Measurements from ENCODE around the gene EEPD1.
A peak's percentile ranks its signal among the peaks of the same experiment; 100 is the strongest.
"Not testable (repeated sequence)": the region's sequence is repeated elsewhere in the genome, so short reads cannot be mapped to it uniquely, and the experiment has no call there.

Gene EEPD1

GRCh38 chr7:36128448-36129047 is 24.5 kb upstream of the EEPD1 start:
- no peak for DNase-seq (ENCODE audit: low spot score)

- DNase-seq (ENCODE audit: low spot score) = no peak
These were observed 24.0 kb upstream of the EEPD1 start for GRCh38 chr7:36129048-36129534.

- DNase-seq (ENCODE audit: low spot score) = no peak
These were observed 22.7 kb upstream of the EEPD1 start for GRCh38 chr7:36130236-36130945.

GRCh38 chr7:36131026-36131425 is 22.0 kb upstream of the EEPD1 start:
- DNase-seq (ENCODE audit: low spot score) = no peak

- peak; percentile 53 for DNase-seq (ENCODE audit: low spot score)
These were observed 21.6 kb upstream of the EEPD1 start for GRCh38 chr7:36131499-36131898.

GRCh38 chr7:36132012-36132411 is 21.0 kb upstream of the EEPD1 start:
- DNase-seq (ENCODE audit: low spot score) = peak; percentile 49

- DNase-seq (ENCODE audit: low spot score) = no peak
These were observed 17.4 kb upstream of the EEPD1 start for GRCh38 chr7:36135700-36136099.

GRCh38 chr7:36137258-36137657 is 15.8 kb upstream of the EEPD1 start:
- DNase-seq (ENCODE audit: low spot score) = no peak

- no peak for DNase-seq (ENCODE audit: low spot score)
These were observed 15.3 kb upstream of the EEPD1 start for GRCh38 chr7:36137754-36138153.

- no peak for DNase-seq (ENCODE audit: low spot score)
These were observed 14.8 kb upstream of the EEPD1 start for GRCh38 chr7:36138209-36138608.

- no peak for DNase-seq (ENCODE audit: low spot score)
These were observed 11.7 kb upstream of the EEPD1 start for GRCh38 chr7:36141351-36141750.

GRCh38 chr7:36141850-36142249 is 11.2 kb upstream of the EEPD1 start:
- DNase-seq (ENCODE audit: low spot score) = no peak

GRCh38 chr7:36144189-36144588 is 8.9 kb upstream of the EEPD1 start:
- no peak for DNase-seq (ENCODE audit: low spot score)

- no peak for DNase-seq (ENCODE audit: low spot score)
These were observed 7.4 kb upstream of the EEPD1 start for GRCh38 chr7:36145686-36146085.

GRCh38 chr7:36147361-36147760 is 5.7 kb upstream of the EEPD1 start:
- no peak for DNase-seq (ENCODE audit: low spot score)

- DNase-seq (ENCODE audit: low spot score) = no peak
These were observed 4.5 kb upstream of the EEPD1 start for GRCh38 chr7:36148422-36149065.

- not testable (repeated sequence) for DNase-seq (ENCODE audit: low spot score)
These were observed 3.8 kb upstream of the EEPD1 start for GRCh38 chr7:36149240-36149639.

- no peak for DNase-seq (ENCODE audit: low spot score)
These were observed 3.2 kb upstream of the EEPD1 start for GRCh38 chr7:36149694-36150452.

GRCh38 chr7:36151921-36152755 is 916 bp upstream of the EEPD1 start:
- DNase-seq (ENCODE audit: low spot score) = no peak

- DNase-seq (ENCODE audit: low spot score) = peak; percentile 35
These were observed 580 bp downstream of the EEPD1 start for GRCh38 chr7:36153571-36154097.

Measured in SK-N-DZ (cell line).